ENCODE data around the gene QRFP.

DNA sequence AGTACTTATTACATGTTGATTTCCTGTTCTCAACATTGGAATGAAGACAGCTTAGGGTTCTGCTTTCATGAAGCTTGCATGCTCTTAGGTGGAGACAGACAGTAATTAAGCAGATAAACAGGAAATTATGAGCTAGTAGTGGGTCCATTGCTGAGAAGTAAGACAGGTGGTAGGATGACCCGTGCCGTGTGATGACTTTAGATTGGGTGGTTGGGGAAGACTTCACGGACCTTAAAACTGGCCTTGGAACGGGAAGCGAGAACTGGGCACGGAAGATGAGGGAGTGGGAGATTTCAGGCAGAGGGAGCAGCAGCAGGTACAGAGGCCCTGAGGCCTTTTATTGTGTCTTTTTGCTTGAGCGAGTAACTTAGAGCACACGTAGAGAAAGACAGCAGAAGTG lies 34.4 kb downstream of the QRFP start:
- TF ChIP-seq CTCF (IDR thresholded peaks at IDR 0.05 in 4 of 5, conservative IDR thresholded peaks at IDR 0.05 in 1 of 5): no peak
- no peak for TF ChIP-seq POLR2A (IDR thresholded peaks at IDR 0.05)

All from gastrocnemius medialis (tissue), 4 donors.